SKM-1 (cell line): Measurements from ENCODE around the gene NFIB.

ENCODE experiments used
- DNase-seq: peaks from one replicate; lab custom pipeline; 2025; ENCODE audit not compliant: unreplicated experiment; lab: John Stamatoyannopoulos, UW

NFIB gene

GRCh38 chr9:14321517-14322130 lies 7.7 kb upstream of the NFIB start:
- no peak for DNase-seq

- DNase-seq = no peak
Measured at GRCh38 chr9:14320271-14321181, 6.6 kb upstream of the NFIB start.

- no peak for DNase-seq
Measured at GRCh38 chr9:14318934-14319580, 5.1 kb upstream of the NFIB start.

GRCh38 chr9:14318361-14318760 lies 4.4 kb upstream of the NFIB start:
- no peak for DNase-seq

- no peak for DNase-seq
Measured at GRCh38 chr9:14317667-14318320, 3.9 kb upstream of the NFIB start.

- no peak for DNase-seq
Measured at GRCh38 chr9:14316602-14317300, 2.8 kb upstream of the NFIB start.

- no peak for DNase-seq
Measured at GRCh38 chr9:14315875-14316601, 2.1 kb upstream of the NFIB start.

GRCh38 chr9:14314929-14315874 lies 1.3 kb upstream of the NFIB start:
- no peak for DNase-seq

- DNase-seq = peak; percentile 38
Measured at GRCh38 chr9:14314424-14314928, 535 bp upstream of the NFIB start.

- no peak for DNase-seq
Measured at GRCh38 chr9:14313378-14313940, 482 bp downstream of the NFIB start.

- DNase-seq = no peak
Measured at GRCh38 chr9:14312719-14313377, 1.1 kb downstream of the NFIB start.

- no peak for DNase-seq
Measured at GRCh38 chr9:14311956-14312685, 1.8 kb downstream of the NFIB start.

- DNase-seq = no peak
Measured at GRCh38 chr9:14311171-14311949, 2.6 kb downstream of the NFIB start.

GRCh38 chr9:14310311-14310710 lies 3.6 kb downstream of the NFIB start:
- no peak for DNase-seq

GRCh38 chr9:14309403-14309802 lies 4.5 kb downstream of the NFIB start:
- DNase-seq = no peak

- no peak for DNase-seq
Measured at GRCh38 chr9:14308853-14309145, 5.1 kb downstream of the NFIB start.
